NB4 (cell line): ENCODE results near the gene PIF1.

Source experiments
- MYC ChIP-seq: IDR thresholded peaks from 2 replicates; pipeline ENCODE4 v1.6.1; 2011; ENCODE audit warnings: low read depth, low read length
- POLR2A ChIP-seq: IDR thresholded peaks from 2 replicates; pipeline ENCODE4 v1.6.1; 2011; ENCODE audit warnings: mild to moderate bottlenecking; ENCODE audit not compliant: insufficient read length; ENCODE audit errors: extremely low read depth
- TF ChIP-seq, protein P1 (sequence below): IDR thresholded peaks from one replicate; pipeline ENCODE4 v1.5.1; 2012; ENCODE audit warnings: low read depth, low read length
- TF ChIP-seq, protein P2 (sequence below): IDR thresholded peaks from 2 replicates; pipeline ENCODE4 v1.6.1; 2011; ENCODE audit warnings: low read depth, low read length

DNA sequence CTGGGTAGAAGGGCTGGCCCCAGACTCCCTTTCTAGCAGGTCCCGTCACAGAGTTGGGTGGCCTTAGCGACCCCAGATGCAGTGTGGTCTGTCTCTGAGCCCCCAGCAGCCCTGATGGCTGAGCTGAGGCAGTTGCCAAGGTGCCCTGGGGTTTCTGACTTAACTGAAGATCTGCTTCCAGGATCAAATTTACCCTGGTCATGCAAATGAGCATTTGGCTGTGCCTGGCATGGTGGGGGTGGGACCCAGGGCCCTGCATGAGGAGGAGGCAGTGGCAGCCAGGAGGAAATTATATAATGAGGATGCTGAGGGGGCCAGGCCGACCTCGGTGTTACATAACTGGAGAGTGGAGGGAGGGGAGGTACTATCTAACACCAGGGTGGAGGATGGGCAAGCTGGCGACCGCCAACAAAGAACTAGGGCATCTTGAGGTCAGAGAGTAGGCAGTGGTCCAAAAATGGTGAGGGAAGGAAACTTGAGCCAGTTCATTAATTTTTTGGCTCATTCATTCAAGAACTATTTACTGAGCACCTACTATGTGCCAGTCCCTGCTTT, 32.7 kb upstream of the PIF1 start:
- TF ChIP-seq, protein P1, sequence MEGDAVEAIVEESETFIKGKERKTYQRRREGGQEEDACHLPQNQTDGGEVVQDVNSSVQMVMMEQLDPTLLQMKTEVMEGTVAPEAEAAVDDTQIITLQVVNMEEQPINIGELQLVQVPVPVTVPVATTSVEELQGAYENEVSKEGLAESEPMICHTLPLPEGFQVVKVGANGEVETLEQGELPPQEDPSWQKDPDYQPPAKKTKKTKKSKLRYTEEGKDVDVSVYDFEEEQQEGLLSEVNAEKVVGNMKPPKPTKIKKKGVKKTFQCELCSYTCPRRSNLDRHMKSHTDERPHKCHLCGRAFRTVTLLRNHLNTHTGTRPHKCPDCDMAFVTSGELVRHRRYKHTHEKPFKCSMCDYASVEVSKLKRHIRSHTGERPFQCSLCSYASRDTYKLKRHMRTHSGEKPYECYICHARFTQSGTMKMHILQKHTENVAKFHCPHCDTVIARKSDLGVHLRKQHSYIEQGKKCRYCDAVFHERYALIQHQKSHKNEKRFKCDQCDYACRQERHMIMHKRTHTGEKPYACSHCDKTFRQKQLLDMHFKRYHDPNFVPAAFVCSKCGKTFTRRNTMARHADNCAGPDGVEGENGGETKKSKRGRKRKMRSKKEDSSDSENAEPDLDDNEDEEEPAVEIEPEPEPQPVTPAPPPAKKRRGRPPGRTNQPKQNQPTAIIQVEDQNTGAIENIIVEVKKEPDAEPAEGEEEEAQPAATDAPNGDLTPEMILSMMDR: no peak
- TF ChIP-seq POLR2A: no peak
- no peak for TF ChIP-seq MYC
- TF ChIP-seq, protein P2, sequence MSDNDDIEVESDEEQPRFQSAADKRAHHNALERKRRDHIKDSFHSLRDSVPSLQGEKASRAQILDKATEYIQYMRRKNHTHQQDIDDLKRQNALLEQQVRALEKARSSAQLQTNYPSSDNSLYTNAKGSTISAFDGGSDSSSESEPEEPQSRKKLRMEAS: no peak
